CD14-positive monocyte (primary cell): ENCODE measurements around the gene ARID1B. TPM values are rescaled to one million over a fixed set of nuclear protein-coding genes. Genes with fewer than 3 reads are reported as not detected.

Source experiments
- DNase-seq, 3 donors: peaks; one replicate each; pipeline ENCODE4 v3.0.0-alpha.2; 2011 to 2022
- H2AFZ ChIP-seq: 2 replicates; pipeline ENCODE4 v1.6.0; 2012; ENCODE audit warnings: mild to moderate bottlenecking, low read depth, low read length, inconsistent platforms; ENCODE audit not compliant: insufficient read depth, poor library complexity, severe bottlenecking
- H3K27ac ChIP-seq, 2 donors: 1 replicate in 1 of 2; 2 replicates in 1 of 2; pipeline ENCODE4 v1.5.1; 2012 to 2013; ENCODE audit warnings: low read length in 2 of 2, control low read depth in 1 of 2, inconsistent platforms in 1 of 2, low read depth in 1 of 2, mild to moderate bottlenecking in 1 of 2
- H3K27me3 ChIP-seq, 2 donors: one replicate each; pipeline versions ENCODE4 v1.6.0 to v1.6.1; 2011 to 2013; ENCODE audit warnings: low read length in 2 of 2; ENCODE audit not compliant: control insufficient read depth in 2 of 2, insufficient read depth in 2 of 2
- H3K36me3 ChIP-seq, 2 donors: replicated peaks in 1 of 2; 1 replicate in 1 of 2; 2 replicates in 1 of 2; pipeline versions ENCODE4 v1.5.1 to v1.6.1; 2012 to 2013; ENCODE audit warnings: low read length in 2 of 2, control low read depth in 1 of 2, inconsistent platforms in 1 of 2, mild to moderate bottlenecking in 1 of 2; ENCODE audit not compliant: insufficient read depth in 2 of 2, control insufficient read depth in 1 of 2
- H3K4me1 ChIP-seq, 2 donors: 1 replicate in 1 of 2; 2 replicates in 1 of 2; pipeline versions ENCODE4 v1.5.1 to v1.6.1; 2012 to 2013; ENCODE audit warnings: low read length in 2 of 2, control low read depth in 1 of 2, inconsistent platforms in 1 of 2, mild to moderate bottlenecking in 1 of 2, moderate library complexity in 1 of 2; ENCODE audit not compliant: insufficient read depth in 2 of 2, control insufficient read depth in 1 of 2
- H3K4me2 ChIP-seq: replicated peaks from 2 replicates; pipeline ENCODE3; 2012; ENCODE audit warnings: low read length, moderate library complexity, mild to moderate bottlenecking; ENCODE audit not compliant: poor library complexity, severe bottlenecking; ENCODE audit errors: extremely low read depth
- H3K4me3 ChIP-seq, 3 experiments: fragments of 200-600 bp in 1 of 3; sonication (generic) in 1 of 3; replicated peaks in 1 of 3; 1 replicate in 2 of 3; 2 replicates in 1 of 3; pipeline ENCODE4 v1.5.1; 2011 to 2013; ENCODE audit warnings: low read length in 3 of 3, mild to moderate bottlenecking in 3 of 3, control low read depth in 2 of 3, low read depth in 2 of 3, inconsistent platforms in 1 of 3, moderate library complexity in 1 of 3
- H3K79me2 ChIP-seq: 2 replicates; pipeline ENCODE4 v1.6.0; 2012; ENCODE audit warnings: mild to moderate bottlenecking, control low read depth, inconsistent platforms, low read length, moderate library complexity; ENCODE audit not compliant: insufficient read depth
- H3K9ac ChIP-seq: 2 replicates; pipeline ENCODE4 v1.6.0; 2017; ENCODE audit warnings: low read length, mild to moderate bottlenecking; ENCODE audit not compliant: insufficient read depth, poor library complexity, severe bottlenecking
- H3K9me3 ChIP-seq, 2 donors: replicated peaks in 1 of 2; 1 replicate in 1 of 2; 2 replicates in 1 of 2; pipeline versions ENCODE4 v1.5.1 to v1.6.1; 2012 to 2013; ENCODE audit warnings: low read length in 2 of 2, control low read depth in 1 of 2; ENCODE audit not compliant: control insufficient read depth in 1 of 2, insufficient read depth in 1 of 2
- H4K20me1 ChIP-seq: 2 replicates; pipeline ENCODE4 v1.6.0; 2012; ENCODE audit warnings: mild to moderate bottlenecking, low read length, control low read depth, moderate library complexity; ENCODE audit not compliant: insufficient read depth
- H3K27ac Mint-ChIP-seq, 7 donors: one replicate each; pipeline ENCODE4 v1.8.0; 2020; ENCODE audit warnings: mild to moderate bottlenecking in 7 of 7, mixed read lengths in 7 of 7, moderate library complexity in 6 of 7, inconsistent platforms in 2 of 7
- H3K27me3 Mint-ChIP-seq, 3 donors: one replicate each; pipeline ENCODE4 v1.8.0; 2021 to 2022; ENCODE audit warnings: low read depth in 3 of 3, mild to moderate bottlenecking in 3 of 3, mixed read lengths in 3 of 3, moderate library complexity in 3 of 3, inconsistent platforms in 1 of 3
- H3K36me3 Mint-ChIP-seq, 2 donors: one replicate each; pipeline ENCODE4 v1.8.0; 2020; ENCODE audit warnings: mixed read lengths in 2 of 2, inconsistent platforms in 1 of 2, mild to moderate bottlenecking in 1 of 2
- H3K4me1 Mint-ChIP-seq: one replicate; pipeline ENCODE4 v1.8.0; 2020; ENCODE audit warnings: mild to moderate bottlenecking, mixed read lengths
- H3K4me3 Mint-ChIP-seq, 2 donors: one replicate each; pipeline ENCODE4 v1.8.0; 2020; ENCODE audit warnings: mild to moderate bottlenecking in 2 of 2, mixed read lengths in 2 of 2, moderate library complexity in 1 of 2
- H3K9me3 Mint-ChIP-seq, 7 donors: one replicate each; pipeline ENCODE4 v1.8.0; 2020 to 2022; ENCODE audit warnings: mixed read lengths in 7 of 7, mild to moderate bottlenecking in 6 of 7, moderate library complexity in 6 of 7, inconsistent platforms in 2 of 7
- CTCF ChIP-seq: fragments of 200-600 bp; IDR thresholded peaks from one replicate; pipeline ENCODE4 v1.8.0; 2022; ENCODE audit warnings: antibody characterized with exemption, mild to moderate bottlenecking
- WGBS: methylation state at CpG from one replicate; pipeline ENCODE4 v1.1.5; 2013; ENCODE audit warnings: missing lambda C conversion rate; ENCODE audit not compliant: insufficient coverage; 5-methylcytosine and 5-hydroxymethylcytosine counted together
- intact Hi-C, 2 donors: fragments of 100-400 bp; cut with micrococcal nuclease; formaldehyde crosslinking; loops; one replicate each; pipeline versions ENCODE4 v1.15.0 to v1.15.1; 2023
- polyA plus RNA-seq, 3 donors: library from polyadenylated mRNA; depleted of rRNA in 1 of 3; unstranded in 2 of 3; stranded (reverse) in 1 of 3; fragments of 300-500 nt in 2 of 3; fragments of >200 nt in 1 of 3; fragmentation: Illumina TruSeq in 2 of 3; gene quantifications; 1 replicate in 2 of 3; 2 replicates in 1 of 3; pipeline ENCODE4 v1.2.3, GENCODE V29; 2012 to 2021

ARID1B gene
- polyA plus RNA-seq, 3 donors: 3.2 to 22.1 (median 3.8) TPM

- Mint-ChIP-seq H3K36me3 (peaks cover 29 to 35% of the 10 kb centered on the region in 2 donors), H3K27ac (no peak overlapping the region), H3K4me3 (no peak overlapping the region), H3K9me3 (peaks cover 0 to 9% (median 2%) of the 10 kb centered on the region in 7 donors), H3K27me3 (no peaks in the 10 kb centered on the region), H3K4me1 (no peaks in the 10 kb centered on the region)
- Histone ChIP-seq H3K9me3 (peaks cover 0 to 4% of the 10 kb centered on the region in 2 donors), H3K27me3 (no peaks in the 10 kb centered on the region), H3K4me2 (no peak overlapping the region), H3K4me1 (no peaks in the 10 kb centered on the region), H3K36me3 (peaks cover 14 to 44% of the 10 kb centered on the region in 2 donors), H3K27ac (no peak overlapping the region), H4K20me1 (no peaks in the 10 kb centered on the region), H3K4me3 (no peak overlapping the region), H2AFZ (no peak overlapping the region), H3K9ac (no peak overlapping the region), H3K79me2 (no peaks in the 10 kb centered on the region)
- no peak for TF ChIP-seq CTCF
- DNase-seq: no peak
- no CpG with 5 or more reads among the region's 5 CpGs for WGBS
- intact Hi-C loops: no loop called here
Measured at GRCh38 chr6:157110607-157111006, 333.4 kb downstream of the ARID1B start.

- H3K9ac ChIP-seq: no peak overlapping the region
- no peaks in the 10 kb centered on the region for H3K79me2 ChIP-seq
- WGBS: no CpG with 5 or more reads among the region's 4 CpGs
- DNase-seq: no peak
- H3K36me3 ChIP-seq: peaks cover 14 to 50% of the 10 kb centered on the region in 2 donors
- H3K4me1 Mint-ChIP-seq: no peaks in the 10 kb centered on the region
- TF ChIP-seq CTCF: no peak
- H3K36me3 Mint-ChIP-seq: peaks cover 34 to 36% of the 10 kb centered on the region in 2 donors
- H3K4me3 Mint-ChIP-seq: no peak overlapping the region
- no peak overlapping the region for H3K4me2 ChIP-seq
- intact Hi-C loops: no loop called here
- H3K9me3 ChIP-seq: peaks cover 0 to 4% of the 10 kb centered on the region in 2 donors
- no peak overlapping the region for H3K27ac Mint-ChIP-seq
- H3K4me3 ChIP-seq: no peak overlapping the region
- H4K20me1 ChIP-seq: no peaks in the 10 kb centered on the region
- no peaks in the 10 kb centered on the region for H3K27me3 ChIP-seq
- H3K27ac ChIP-seq: no peak overlapping the region
- H2AFZ ChIP-seq: no peak overlapping the region
- peaks cover 0 to 9% (median 2%) of the 10 kb centered on the region in 7 donors for H3K9me3 Mint-ChIP-seq
- H3K4me1 ChIP-seq: no peaks in the 10 kb centered on the region
- no peaks in the 10 kb centered on the region for H3K27me3 Mint-ChIP-seq
Measured at GRCh38 chr6:157113389-157113788, 336.2 kb downstream of the ARID1B start.
